Fibroblast of villous mesenchyme (primary cell): ENCODE results near the gene FREM3. TPM values are rescaled to one million over a fixed set of nuclear protein-coding genes. Genes with fewer than 3 reads are reported as not detected.

Experiments
- DNase-seq: peaks from one replicate; pipeline ENCODE4 v3.0.0-alpha.2; 2010; ENCODE audit warnings: low read depth
- H3K4me3 ChIP-seq: 2 replicates; pipeline ENCODE4 v1.5.1; 2011; ENCODE audit warnings: low read depth, mild to moderate bottlenecking, low read length
- CTCF ChIP-seq: IDR thresholded peaks from 2 replicates; pipeline ENCODE4 v1.5.1; 2012; ENCODE audit warnings: low read depth, mild to moderate bottlenecking, low read length; ENCODE audit not compliant: insufficient read depth
- total RNA-seq: library from RNA; depleted of rRNA; stranded (reverse); fragments of >200 nt; gene quantifications from 2 replicates; pipeline ENCODE4 v1.2.3, GENCODE V29; 2012

FREM3 gene
- total RNA-seq, 1 donor: not detected

DNA sequence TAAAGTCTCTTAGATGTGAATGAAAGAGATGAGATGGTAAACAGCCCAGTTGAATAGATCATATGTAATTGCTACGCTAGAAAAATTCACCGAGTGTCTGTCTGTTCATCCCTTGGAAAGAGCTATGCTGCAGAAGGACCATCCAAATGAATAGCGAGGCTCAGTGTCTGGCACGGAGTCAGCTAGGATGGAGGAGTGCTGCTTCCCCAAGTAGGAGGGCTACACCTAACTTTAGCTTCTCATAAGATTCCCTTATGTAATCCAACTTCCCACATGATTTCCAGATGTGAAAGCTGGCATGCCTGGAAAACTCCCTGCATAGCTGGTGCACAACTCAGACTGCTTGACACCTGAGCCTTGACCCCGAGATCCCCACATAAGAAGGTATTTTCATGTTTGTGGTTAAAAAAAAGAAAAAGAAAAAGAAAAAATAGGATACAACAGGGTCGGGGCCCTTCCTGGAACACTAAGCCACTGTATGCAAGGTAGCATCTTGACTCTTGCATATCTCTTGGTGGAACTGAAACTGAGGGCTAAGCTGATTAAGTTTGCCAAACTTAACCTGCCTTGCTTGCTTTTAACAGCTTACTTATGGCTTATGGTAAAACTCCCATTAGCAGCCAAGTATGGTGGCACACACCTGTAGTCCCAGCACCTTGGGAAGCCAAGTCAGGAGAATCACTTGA, 82.3 kb downstream of the FREM3 start:
- H3K4me3 ChIP-seq: no peak overlapping the region
- no peak for TF ChIP-seq CTCF
- peak; percentile 51 for DNase-seq

DNA sequence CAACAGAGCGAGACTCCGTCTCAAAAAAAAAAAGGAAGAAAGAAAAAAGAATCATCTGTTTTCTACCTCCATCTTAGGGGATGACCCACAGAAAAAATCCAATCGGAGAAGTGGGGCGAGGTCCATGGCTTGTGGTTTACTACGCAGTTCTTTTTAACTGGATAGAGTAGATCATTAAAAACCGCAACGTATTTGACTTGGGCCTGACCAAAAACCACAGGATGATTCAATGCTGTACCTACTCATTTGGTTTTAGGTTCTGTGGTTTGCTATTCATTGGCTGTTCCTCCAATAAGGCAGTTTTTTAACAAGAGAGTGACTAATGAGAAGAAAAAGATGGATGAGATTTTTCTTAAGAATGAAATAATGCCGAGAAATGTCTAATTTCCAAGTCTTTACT, 83.7 kb downstream of the FREM3 start:
- no peak for TF ChIP-seq CTCF
- DNase-seq: peak; percentile 7
- H3K4me3 ChIP-seq: no peak overlapping the region

DNA sequence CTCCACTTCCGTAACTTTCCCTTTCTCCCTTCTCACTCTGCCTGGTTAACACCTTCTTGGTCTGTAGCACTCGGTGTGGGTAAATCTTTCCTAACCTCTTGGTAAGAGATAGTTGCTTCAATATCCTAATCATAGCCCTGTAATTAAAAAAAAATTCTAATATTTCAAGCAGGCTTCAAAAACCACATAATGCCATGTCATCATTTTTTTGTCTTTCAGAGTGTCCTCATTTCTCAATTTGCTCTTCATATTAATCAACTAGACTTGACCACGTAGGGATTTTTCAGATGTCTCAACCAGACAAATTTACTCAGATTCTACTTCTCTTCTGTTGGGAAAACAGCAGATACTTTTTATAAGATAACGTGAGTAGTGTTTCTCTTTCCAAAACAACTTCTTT, 91.0 kb downstream of the FREM3 start:
- DNase-seq: no peak
- TF ChIP-seq CTCF: no peak
- no peak overlapping the region for H3K4me3 ChIP-seq

DNA sequence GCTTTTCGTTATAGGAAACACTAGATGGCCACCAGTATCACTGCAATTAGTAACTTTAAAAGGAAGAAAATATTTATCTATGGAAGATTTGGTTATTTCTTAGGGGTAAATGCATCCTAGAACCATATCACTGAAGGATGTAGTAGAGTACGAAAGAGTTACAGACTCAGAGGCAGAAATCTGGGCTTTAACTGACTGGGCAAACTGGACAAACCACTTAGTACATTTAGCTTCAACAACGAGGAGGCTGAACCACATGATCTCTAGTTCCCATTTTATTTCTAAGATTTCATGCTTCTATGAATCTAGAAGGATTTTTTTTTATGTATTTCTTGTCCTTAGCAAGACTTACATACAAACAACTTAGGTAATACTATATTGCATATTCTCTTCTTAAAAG, 94.0 kb downstream of the FREM3 start:
- no peak for TF ChIP-seq CTCF
- DNase-seq: no peak
- H3K4me3 ChIP-seq: no peak overlapping the region

- H3K4me3 ChIP-seq: no peak overlapping the region
- TF ChIP-seq CTCF: no peak
- no peak for DNase-seq
Observed at GRCh38 chr4:143599827-143600226, 100.6 kb downstream of the FREM3 start.

GRCh38 chr4:143598816-143599215, 101.7 kb downstream of the FREM3 start:
- no peak overlapping the region for H3K4me3 ChIP-seq
- no peak for DNase-seq
- no peak for TF ChIP-seq CTCF

DNA sequence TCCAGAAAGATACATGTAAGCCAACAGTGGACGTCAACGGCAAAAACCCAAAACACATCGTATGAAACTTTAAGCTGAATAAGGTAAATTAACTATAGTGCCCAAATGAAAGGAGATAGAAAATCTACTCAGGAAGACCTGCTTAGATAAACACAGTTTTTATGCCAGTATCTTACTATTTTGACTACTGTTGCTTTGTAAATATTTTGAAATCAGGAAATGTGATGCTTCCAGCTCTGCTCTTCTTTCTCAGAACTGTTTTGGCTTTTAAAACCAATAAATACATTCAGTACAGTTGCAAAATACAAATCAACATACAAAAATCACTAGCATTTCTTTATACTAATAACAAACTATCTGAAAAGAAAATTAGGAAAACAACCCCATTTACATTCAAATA, 103.2 kb downstream of the FREM3 start:
- no peak for TF ChIP-seq CTCF
- no peak overlapping the region for H3K4me3 ChIP-seq
- peak; percentile 38 for DNase-seq
